H1 (cell line): ENCODE measurements around the gene VAT1. TPM values are rescaled to one million over a fixed set of nuclear protein-coding genes. Genes with fewer than 3 reads are reported as not detected.

Experiments
- CTCF ChIA-PET: fragments of 300-600 bp; sonication (Branson Sonifier 250); formaldehyde crosslinking; loops from one replicate; lab custom pipeline; 2021; ENCODE audit not compliant: partially characterized antibody; lab: Charles Lee
- POLR2A ChIA-PET: fragments of 300-600 bp; sonication (Branson Sonifier 250); formaldehyde crosslinking; loops from one replicate; lab custom pipeline; 2021; ENCODE audit warnings: inconsistent platforms; ENCODE audit not compliant: partially characterized antibody; lab: Charles Lee
- DNase-seq, 2 experiments: peaks; one replicate each; pipeline versions ENCODE4 v3.0.0 to v3.0.0-alpha.2; 2010 to 2022; ENCODE audit warnings: low spot score in 2 of 2, low read depth in 1 of 2, mixed read lengths in 1 of 2
- FAIRE-seq: peaks from 2 replicates; lab custom pipeline; 2011; peaks lifted over from hg19 to GRCh38; lab: Jason Lieb, UNC
- H2AFZ ChIP-seq: 2 replicates; pipeline ENCODE4 v1.8.1; 2012; ENCODE audit warnings: low read length, inconsistent platforms
- H2AK5ac ChIP-seq: 2 replicates; pipeline ENCODE4 v1.6.1; 2013; ENCODE audit warnings: low read depth, low read length
- H2BK120ac ChIP-seq: replicated peaks from 2 replicates; pipeline ENCODE3; 2013; ENCODE audit warnings: low read depth, low read length, inconsistent platforms
- H2BK12ac ChIP-seq: 2 replicates; pipeline ENCODE4 v1.6.1; 2013; ENCODE audit warnings: low read depth, low read length
- H2BK15ac ChIP-seq: 2 replicates; pipeline ENCODE4 v1.6.1; 2013; ENCODE audit warnings: low read length
- H2BK20ac ChIP-seq: 2 replicates; pipeline ENCODE4 v1.6.1; 2013; ENCODE audit warnings: low read length
- H2BK5ac ChIP-seq: 2 replicates; pipeline ENCODE4 v1.6.1; 2013; ENCODE audit warnings: low read depth, low read length
- H3K14ac ChIP-seq: 2 replicates; pipeline ENCODE4 v1.6.1; 2013; ENCODE audit warnings: inconsistent platforms; ENCODE audit not compliant: insufficient read length
- H3K18ac ChIP-seq: 2 replicates; pipeline ENCODE4 v1.6.1; 2013; ENCODE audit warnings: low read length; ENCODE audit errors: extremely low read depth
- H3K23ac ChIP-seq: 2 replicates; pipeline ENCODE4 v1.6.1; 2013; ENCODE audit warnings: inconsistent platforms; ENCODE audit not compliant: insufficient read length
- H3K23me2 ChIP-seq: 2 replicates; pipeline ENCODE4 v1.6.1; 2013; ENCODE audit warnings: low read depth, low read length
- H3K27ac ChIP-seq: 2 replicates; pipeline ENCODE4 v1.6.1; 2011; ENCODE audit warnings: low read depth, low read length, inconsistent platforms
- H3K27me3 ChIP-seq, 4 experiments: replicated peaks in 1 of 4; 1 replicate in 1 of 4; 2 replicates in 3 of 4; pipeline versions ENCODE4 v1.6.1 to v1.8.1; 2011 to 2013; ENCODE audit warnings: low read length in 3 of 4, mild to moderate bottlenecking in 3 of 4, inconsistent platforms in 2 of 4, mixed read lengths in 2 of 4, moderate library complexity in 1 of 4; ENCODE audit not compliant: control insufficient read depth in 3 of 4, insufficient read depth in 3 of 4; ENCODE audit errors: extremely low read depth in 1 of 4
- H3K36me3 ChIP-seq, 4 experiments: 2 replicates each; pipeline versions ENCODE4 v1.6.1 to v1.8.1; 2011 to 2013; ENCODE audit warnings: mild to moderate bottlenecking in 4 of 4, low read length in 3 of 4, moderate library complexity in 2 of 4, control low read depth in 1 of 4, inconsistent platforms in 1 of 4; ENCODE audit not compliant: insufficient read depth in 4 of 4, control insufficient read depth in 2 of 4
- H3K4ac ChIP-seq: replicated peaks from 2 replicates; pipeline ENCODE3; 2013; ENCODE audit warnings: low read length, low read depth, mixed read lengths, inconsistent platforms; ENCODE audit not compliant: insufficient read length
- H3K4me1 ChIP-seq, 4 experiments: replicated peaks in 1 of 4; 1 replicate in 1 of 4; 2 replicates in 3 of 4; pipeline versions ENCODE4 v1.6.1 to v1.8.1; 2011 to 2013; ENCODE audit warnings: low read length in 3 of 4, inconsistent platforms in 2 of 4, mixed read lengths in 1 of 4; ENCODE audit not compliant: insufficient read depth in 4 of 4, control insufficient read depth in 3 of 4
- H3K4me2 ChIP-seq, 2 experiments: 2 replicates each; pipeline versions ENCODE4 v1.6.1 to v1.8.1; 2011 to 2013; ENCODE audit warnings: low read depth in 2 of 2, low read length in 2 of 2, control low read depth in 1 of 2, inconsistent platforms in 1 of 2, mild to moderate bottlenecking in 1 of 2; ENCODE audit not compliant: insufficient read depth in 1 of 2
- H3K4me3 ChIP-seq, 4 experiments: fragments of 200-600, 300-600 bp in 1 of 4; sonication (generic), shearing (Covaris generic), sonication (Bioruptor Twin) in 1 of 4; 2 replicates each; pipeline versions ENCODE4 v1.5.1 to v1.8.1; 2011 to 2016; ENCODE audit warnings: low read length in 4 of 4, low read depth in 3 of 4, control low read depth in 2 of 4, inconsistent platforms in 2 of 4, mild to moderate bottlenecking in 2 of 4, mixed read lengths in 1 of 4, moderate library complexity in 1 of 4; ENCODE audit not compliant: insufficient read depth in 2 of 4; ENCODE audit errors: extremely low read depth in 1 of 4
- H3K56ac ChIP-seq: replicated peaks from 2 replicates; pipeline ENCODE3; 2013; ENCODE audit warnings: low read depth, mild to moderate bottlenecking, mixed read lengths, low read length, inconsistent platforms; ENCODE audit not compliant: insufficient read length
- H3K79me1 ChIP-seq: 2 replicates; pipeline ENCODE4 v1.6.1; 2013; ENCODE audit warnings: low read depth, low read length, control low read depth
- H3K79me2 ChIP-seq, 2 experiments: 2 replicates each; pipeline versions ENCODE4 v1.6.1 to v1.8.1; 2012 to 2013; ENCODE audit warnings: low read length in 2 of 2, mild to moderate bottlenecking in 2 of 2, inconsistent platforms in 1 of 2; ENCODE audit not compliant: insufficient read depth in 2 of 2, control insufficient read depth in 1 of 2
- H3K9ac ChIP-seq, 4 experiments: replicated peaks in 1 of 4; 1 replicate in 1 of 4; 2 replicates in 3 of 4; pipeline versions ENCODE4 v1.6.1 to v1.8.1; 2011 to 2013; ENCODE audit warnings: low read depth in 3 of 4, low read length in 3 of 4, control low read depth in 2 of 4, mild to moderate bottlenecking in 2 of 4, moderate library complexity in 2 of 4, inconsistent platforms in 1 of 4; ENCODE audit errors: extremely low read depth in 1 of 4
- H3K9me3 ChIP-seq, 2 experiments: 2 replicates each; pipeline versions ENCODE4 v1.6.1 to v1.8.1; 2012 to 2013; ENCODE audit warnings: mild to moderate bottlenecking in 2 of 2, moderate library complexity in 2 of 2, control low read depth in 1 of 2, inconsistent platforms in 1 of 2, low read depth in 1 of 2, low read length in 1 of 2, mixed read lengths in 1 of 2; ENCODE audit not compliant: insufficient read depth in 2 of 2
- H4K20me1 ChIP-seq, 2 experiments: replicated peaks in 1 of 2; 2 replicates each; pipeline versions ENCODE3 to v1.8.1; 2011 to 2013; ENCODE audit warnings: inconsistent platforms in 2 of 2, low read length in 2 of 2, mild to moderate bottlenecking in 1 of 2; ENCODE audit not compliant: insufficient read depth in 2 of 2, control insufficient read depth in 1 of 2
- H4K5ac ChIP-seq: 2 replicates; pipeline ENCODE4 v1.6.1; 2013; ENCODE audit warnings: low read length, low read depth, mixed read lengths, inconsistent platforms; ENCODE audit not compliant: insufficient read length
- H4K8ac ChIP-seq: 2 replicates; pipeline ENCODE4 v1.8.0; 2013; ENCODE audit warnings: mild to moderate bottlenecking, moderate library complexity, low read length, inconsistent platforms; ENCODE audit not compliant: insufficient read depth; ENCODE audit errors: extremely low read depth
- H4K91ac ChIP-seq: replicated peaks from 2 replicates; pipeline ENCODE3; 2013; ENCODE audit warnings: low read length, mixed read lengths, inconsistent platforms; ENCODE audit not compliant: insufficient read length
- BACH1 ChIP-seq: IDR thresholded peaks from 2 replicates; pipeline ENCODE4 v1.6.1; 2012; ENCODE audit warnings: low read length, improper control_type of control experiment
- POLR2AphosphoS5 ChIP-seq: IDR thresholded peaks from 2 replicates; pipeline ENCODE4 v1.6.1; 2011; ENCODE audit warnings: low read depth, low read length
- WGBS, 2 experiments: shearing (Covaris generic) in 1 of 2; methylation state at CpG; one replicate each; pipeline versions ENCODE4 v1.1.6 to v1.1.7; 2013 to 2015; ENCODE audit warnings: low lambda C conversion rate in 2 of 2, mixed read lengths in 2 of 2, inconsistent platforms in 1 of 2, low coverage in 1 of 2, missing lambda C conversion rate in 1 of 2; ENCODE audit not compliant: insufficient replicate concordance in 2 of 2, insufficient coverage in 1 of 2, insufficient read length in 1 of 2; ENCODE audit errors: extremely low coverage in 1 of 2, missing lambda C conversion rate in 1 of 2; 5-methylcytosine and 5-hydroxymethylcytosine counted together
- polyA plus RNA-seq, 7 experiments: library from polyadenylated mRNA; depleted of rRNA in 3 of 7; stranded (reverse) in 5 of 7; unstranded in 2 of 7; fragments of >200 nt in 5 of 7; fragments of 200-250 nt in 2 of 7; gene quantifications; 1 replicate in 5 of 7; 2 replicates in 1 of 7; 4 replicates in 1 of 7; pipeline versions ENCODE4 v1.2.1 to v1.2.3, GENCODE V29; 2011 to 2013; ENCODE audit warnings: missing spikeins in 2 of 7, mixed read lengths in 2 of 7
- total RNA-seq: library from RNA; stranded (reverse); fragmentation: NEBNext Ultra II Directional; extraction: Animal tissue kit (Norgen Biotek cat#: 25700); gene quantifications from 2 replicates; pipeline ENCODE4 v1.2.1, GENCODE V29; 2021

The VAT1 gene
- total and polyA plus RNA-seq, 2 of the 8 experiments (the other 6 are each of a cell fraction or from before 2014, with no cell fraction given): 200 to 295 TPM

DNA sequence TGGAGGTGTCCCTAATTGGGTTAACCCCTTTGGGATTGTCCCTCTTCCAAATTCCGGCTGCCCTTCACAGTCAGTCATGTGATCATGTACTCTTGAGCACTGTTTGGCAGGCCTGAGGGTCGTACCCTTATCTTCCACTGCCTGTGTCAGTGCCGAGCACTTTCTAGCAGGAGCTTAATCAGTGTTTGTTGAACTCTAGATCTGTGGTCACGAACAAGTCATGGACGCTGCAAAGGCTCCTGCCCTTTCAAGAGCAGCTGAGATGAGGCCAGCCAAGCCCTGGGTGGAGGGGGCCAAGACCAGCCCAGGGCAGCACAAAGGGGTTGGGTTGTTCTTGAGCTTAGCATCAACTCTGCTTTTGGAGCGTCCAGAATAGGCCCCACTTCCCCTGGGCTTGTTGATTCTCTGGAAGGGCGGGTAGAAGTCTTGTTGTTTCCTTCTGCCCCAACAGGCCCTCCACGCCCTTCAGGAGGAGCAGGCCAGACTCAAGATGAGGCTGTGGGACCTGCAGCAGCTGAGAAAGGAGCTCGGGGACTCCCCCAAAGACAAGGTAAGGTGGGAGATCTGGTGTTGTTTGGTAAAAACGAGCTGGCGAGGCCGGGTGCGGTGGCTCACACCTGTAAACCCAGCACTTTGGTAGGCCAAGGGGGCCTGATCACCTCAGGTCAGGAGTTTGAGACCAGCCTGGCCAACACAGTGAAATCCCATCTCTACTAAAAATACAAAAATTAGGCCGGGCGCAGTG is 10.3 kb downstream of the VAT1 start:
- Histone ChIP-seq H3K36me3 (peaks cover 0 to 20% (median 5%) of the 10 kb centered on the region in 4 experiments; a peak in 6 of 8 replicates), H3K23me2 (no peaks in the 10 kb centered on the region; the same call in 1 of the 2 replicates), H3K4me3 (no peak overlapping the region), H2BK20ac (no peak overlapping the region), H4K91ac (no peak overlapping the region), H3K4me2 (no peak overlapping the region), H3K79me2 (no peaks in the 10 kb centered on the region), H2AFZ (no peak overlapping the region), H2BK120ac (no peak overlapping the region), H4K8ac (no peak overlapping the region; the same call in 1 of the 2 replicates), H4K5ac (no peak overlapping the region), H2BK5ac (no peak overlapping the region), H3K4ac (no peak overlapping the region), H3K18ac (no peak overlapping the region), H3K9me3 (no peaks in the 10 kb centered on the region), H2AK5ac (no peak overlapping the region), H3K27me3 (no peaks in the 10 kb centered on the region), H3K56ac (no peak overlapping the region), H3K14ac (no peak overlapping the region), H3K9ac (no peak overlapping the region), H4K20me1 (peaks cover 4 to 5% of the 10 kb centered on the region in 2 experiments), H3K23ac (no peak overlapping the region), H3K79me1 (0 out of 2 replicates have a peak, but pooled peaks cover 6% of the 10 kb centered on the region), H2BK15ac (no peak overlapping the region), H2BK12ac (no peak overlapping the region), H3K27ac (no peak overlapping the region), H3K4me1 (peaks cover 3 to 10% (median 4%) of the 10 kb centered on the region in 4 experiments)
- TF ChIP-seq POLR2AphosphoS5 (no peak), BACH1 (no peak)
- 92% methylated on average over 15 of the region's 15 CpGs; no CpG with 5 or more reads in 1 of the 2 experiments for WGBS, 2 experiments
- POLR2A ChIA-PET: interaction anchor here (0.6 to 7.5 kb wide), 11 partner anchors 7 to 356 kb away, joined by 3 to 104 read pairs (median 3); partner anchors contain the start of genes IFI35, RPL27 and VAT1
- FAIRE-seq (no peak), DNase-seq (no peak)
- CTCF ChIA-PET: interaction anchor here (0.6 to 1.9 kb wide), 5 partner anchors 10 to 834 kb away, joined by 3 to 6 read pairs (median 3); partner anchors contain the start of genes RPL27 and VAT1
